Liver (tissue), 9 donors: ENCODE data around the gene LRRC71. TPM values are rescaled to one million over a fixed set of nuclear protein-coding genes. Genes with fewer than 3 reads are reported as not detected.

Source experiments
- DNase-seq: peaks from one replicate; pipeline ENCODE4 v3.0.0-alpha.2; 2017; ENCODE audit warnings: low spot score
- H3K27ac ChIP-seq, 2 donors: one replicate each; pipeline ENCODE4 v1.7.0; 2013; ENCODE audit warnings: inconsistent platforms in 2 of 2, low read length in 2 of 2, control low read depth in 1 of 2, low read depth in 1 of 2, mild to moderate bottlenecking in 1 of 2
- H3K27me3 ChIP-seq, 4 donors: one replicate each; pipeline versions ENCODE4 v1.6.1 to v1.7.0; 2013; ENCODE audit warnings: low read length in 3 of 4, inconsistent platforms in 1 of 4, mild to moderate bottlenecking in 1 of 4, moderate library complexity in 1 of 4; ENCODE audit not compliant: control insufficient read depth in 4 of 4, insufficient read depth in 4 of 4
- H3K36me3 ChIP-seq, 4 donors: one replicate each; pipeline versions ENCODE4 v1.6.1 to v1.7.0; 2013; ENCODE audit warnings: low read length in 3 of 4, mild to moderate bottlenecking in 3 of 4, low read depth in 1 of 4, moderate library complexity in 1 of 4; ENCODE audit not compliant: control insufficient read depth in 4 of 4, insufficient read depth in 3 of 4
- H3K4me1 ChIP-seq, 4 donors: one replicate each; pipeline versions ENCODE4 v1.6.1 to v1.7.0; 2013; ENCODE audit warnings: low read length in 3 of 4, mild to moderate bottlenecking in 3 of 4, moderate library complexity in 1 of 4; ENCODE audit not compliant: control insufficient read depth in 4 of 4, insufficient read depth in 4 of 4
- H3K4me3 ChIP-seq, 3 donors: one replicate each; pipeline versions ENCODE4 v1.6.1 to v1.7.0; 2013; ENCODE audit warnings: low read length in 3 of 3, control low read depth in 1 of 3, low read depth in 1 of 3, mild to moderate bottlenecking in 1 of 3
- H3K9ac ChIP-seq, 2 donors: one replicate each; pipeline ENCODE4 v1.7.0; 2013; ENCODE audit warnings: low read length in 2 of 2, mild to moderate bottlenecking in 2 of 2, moderate library complexity in 2 of 2, control low read depth in 1 of 2, low read depth in 1 of 2
- H3K9me3 ChIP-seq, 4 donors: one replicate each; pipeline versions ENCODE4 v1.6.1 to v1.7.0; 2013; ENCODE audit warnings: low read length in 3 of 4; ENCODE audit not compliant: control insufficient read depth in 4 of 4
- ATF3 ChIP-seq: IDR thresholded peaks from 2 replicates; pipeline ENCODE4 v1.6.1; 2016; ENCODE audit warnings: antibody characterized with exemption
- FOXA1 ChIP-seq: IDR thresholded peaks from 2 replicates; pipeline ENCODE4 v1.6.1; 2016; ENCODE audit warnings: antibody characterized with exemption
- FOXA2 ChIP-seq: IDR thresholded peaks from 2 replicates; pipeline ENCODE4 v1.6.1; 2016; ENCODE audit warnings: antibody characterized with exemption
- GABPA ChIP-seq, 2 donors: IDR thresholded peaks in 1 of 2; conservative IDR thresholded peaks in 1 of 2; 2 replicates each; pipeline ENCODE4 v1.6.1; 2016; ENCODE audit warnings: antibody characterized with exemption in 2 of 2, mild to moderate bottlenecking in 1 of 2, moderate library complexity in 1 of 2
- HNF4A ChIP-seq, 2 donors: conservative IDR thresholded peaks; 2 replicates each; pipeline ENCODE4 v1.6.1; 2016; ENCODE audit warnings: antibody characterized with exemption in 2 of 2, mild to moderate bottlenecking in 2 of 2
- HNF4G ChIP-seq: IDR thresholded peaks from 2 replicates; pipeline ENCODE4 v1.6.1; 2016; ENCODE audit warnings: antibody characterized with exemption
- JUND ChIP-seq, 2 donors: IDR thresholded peaks; 2 replicates each; pipeline ENCODE4 v1.6.1; 2016; ENCODE audit warnings: antibody characterized with exemption in 2 of 2
- NR2F2 ChIP-seq: IDR thresholded peaks from 2 replicates; pipeline ENCODE4 v1.6.1; 2016; ENCODE audit warnings: antibody characterized with exemption
- RAD21 ChIP-seq, 2 donors: IDR thresholded peaks; 2 replicates each; pipeline ENCODE4 v1.6.1; 2016; ENCODE audit warnings: antibody characterized with exemption in 2 of 2, mild to moderate bottlenecking in 2 of 2
- RXRA ChIP-seq, 2 donors: IDR thresholded peaks; 2 replicates each; pipeline ENCODE4 v1.6.1; 2017 to 2018; ENCODE audit warnings: antibody characterized with exemption in 2 of 2, mild to moderate bottlenecking in 1 of 2
- TAF1 ChIP-seq: conservative IDR thresholded peaks from 2 replicates; pipeline ENCODE4 v1.6.1; 2016; ENCODE audit warnings: antibody characterized with exemption, mild to moderate bottlenecking
- YY1 ChIP-seq: IDR thresholded peaks from 2 replicates; pipeline ENCODE4 v1.6.1; 2016; ENCODE audit warnings: antibody characterized with exemption, mild to moderate bottlenecking
- WGBS: extraction: QIAGEN DNeasy Blood & Tissue Kit; methylation state at CpG from one replicate; pipeline ENCODE4 v1.1.7; 2013; 5-methylcytosine and 5-hydroxymethylcytosine counted together
- polyA plus RNA-seq, 2 donors: library from polyadenylated mRNA; stranded (reverse) in 1 of 2; unstranded in 1 of 2; fragments of 200-250 nt in 1 of 2; fragments of >200 nt in 1 of 2; fragmentation: Nextera tagmentation in 1 of 2; extraction: Ambion mirVana in 1 of 2; gene quantifications; one replicate each; pipeline versions ENCODE4 v1.2.1 to v1.2.3, GENCODE V29; 2013 to 2015
- total RNA-seq, 2 donors: library from RNA; depleted of rRNA; stranded (reverse); fragments of >200 nt; gene quantifications; one replicate each; pipeline ENCODE4 v1.2.3, GENCODE V29; 2014
- TF ChIP-seq, protein P1 (sequence below): fragments of 150-350 bp; IDR thresholded peaks from 2 replicates; pipeline ENCODE4 v1.5.1; 2017; ENCODE audit warnings: improper control_type of control experiment, low read depth, low read length; ENCODE audit not compliant: missing input control
- TF ChIP-seq, protein P2 (sequence below): IDR thresholded peaks from 2 replicates; pipeline ENCODE4 v1.6.1; 2016; ENCODE audit warnings: antibody characterized with exemption, mild to moderate bottlenecking
- donor health status: healthy.
- donor health status: healthy.
- donor health status: healthy.
- donor health status: healthy.
- donor health status: healthy.

The LRRC71 gene
- total and polyA plus RNA-seq, 4 donors: 0.10 TPM; not detected in 3

DNA sequence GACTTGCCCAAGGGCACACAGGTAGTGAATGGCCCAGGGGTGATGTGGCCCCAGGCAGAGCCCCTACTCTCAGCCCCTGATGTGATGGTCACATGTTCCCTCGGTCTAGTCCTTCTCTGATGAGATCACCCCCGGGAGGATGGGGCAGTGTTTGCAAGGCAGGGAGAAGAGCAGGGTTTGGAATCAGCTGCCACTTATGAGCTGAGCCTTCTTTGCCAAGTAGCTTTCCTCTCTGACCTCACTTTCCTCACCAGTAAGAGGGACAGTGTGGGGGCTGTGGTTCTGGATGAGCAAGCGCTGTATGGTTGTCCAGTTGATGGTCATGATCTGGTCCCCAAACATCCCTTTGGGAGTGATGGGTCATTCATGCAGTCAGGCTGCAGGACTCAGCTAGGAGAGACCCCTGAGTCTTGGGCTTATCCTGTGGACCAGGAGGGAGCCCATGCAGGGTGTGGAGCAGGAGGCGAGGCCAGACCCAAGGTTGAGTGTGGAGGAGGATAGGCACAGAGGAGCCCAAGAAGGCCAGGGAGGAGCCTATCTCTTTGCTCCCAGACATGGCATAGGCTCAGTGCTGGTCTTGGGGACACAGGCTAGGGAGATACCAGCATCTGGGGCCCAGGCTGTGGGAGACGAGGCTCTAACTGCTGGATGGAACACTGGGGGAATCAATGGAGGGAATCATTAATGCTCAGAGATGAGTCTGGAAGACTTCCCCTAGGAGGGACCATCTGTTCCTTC, 42.8 kb upstream of the LRRC71 start:
- WGBS: 82% methylated on average over 5 of the region's 5 CpGs
- Histone ChIP-seq H3K27me3 (no peaks in the 10 kb centered on the region), H3K9me3 (no peaks in the 10 kb centered on the region), H3K4me1 (no peaks in the 10 kb centered on the region), H3K9ac (no peak overlapping the region), H3K36me3 (no peaks in the 10 kb centered on the region), H3K27ac (no peak overlapping the region), H3K4me3 (no peak overlapping the region)
- TF ChIP-seq ATF3 (no peak), NR2F2 (no peak), YY1 (no peak), FOXA1 (no peak), HNF4A (conservative IDR thresholded peaks at IDR 0.05) (no peak), RAD21 (IDR thresholded peaks at IDR 0.05) (no peak)
- TF ChIP-seq, protein P1, sequence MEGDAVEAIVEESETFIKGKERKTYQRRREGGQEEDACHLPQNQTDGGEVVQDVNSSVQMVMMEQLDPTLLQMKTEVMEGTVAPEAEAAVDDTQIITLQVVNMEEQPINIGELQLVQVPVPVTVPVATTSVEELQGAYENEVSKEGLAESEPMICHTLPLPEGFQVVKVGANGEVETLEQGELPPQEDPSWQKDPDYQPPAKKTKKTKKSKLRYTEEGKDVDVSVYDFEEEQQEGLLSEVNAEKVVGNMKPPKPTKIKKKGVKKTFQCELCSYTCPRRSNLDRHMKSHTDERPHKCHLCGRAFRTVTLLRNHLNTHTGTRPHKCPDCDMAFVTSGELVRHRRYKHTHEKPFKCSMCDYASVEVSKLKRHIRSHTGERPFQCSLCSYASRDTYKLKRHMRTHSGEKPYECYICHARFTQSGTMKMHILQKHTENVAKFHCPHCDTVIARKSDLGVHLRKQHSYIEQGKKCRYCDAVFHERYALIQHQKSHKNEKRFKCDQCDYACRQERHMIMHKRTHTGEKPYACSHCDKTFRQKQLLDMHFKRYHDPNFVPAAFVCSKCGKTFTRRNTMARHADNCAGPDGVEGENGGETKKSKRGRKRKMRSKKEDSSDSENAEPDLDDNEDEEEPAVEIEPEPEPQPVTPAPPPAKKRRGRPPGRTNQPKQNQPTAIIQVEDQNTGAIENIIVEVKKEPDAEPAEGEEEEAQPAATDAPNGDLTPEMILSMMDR: no peak
- peak; percentile 72 for DNase-seq

- H3K36me3 ChIP-seq: no peaks in the 10 kb centered on the region
- no peak overlapping the region for H3K9ac ChIP-seq
- no peaks in the 10 kb centered on the region for H3K27me3 ChIP-seq
- TF ChIP-seq HNF4G (no peak), TAF1 (no peak), HNF4A (conservative IDR thresholded peaks at IDR 0.05) (no peak), RXRA (IDR thresholded peaks at IDR 0.05) (no peak), FOXA2 (no peak), GABPA (IDR thresholded peaks at IDR 0.05 in 1 of 2, conservative IDR thresholded peaks at IDR 0.05 in 1 of 2) (no peak), JUND (IDR thresholded peaks at IDR 0.05) (no peak), ATF3 (no peak)
- TF ChIP-seq, protein P1: no peak
- TF ChIP-seq, protein P2, sequence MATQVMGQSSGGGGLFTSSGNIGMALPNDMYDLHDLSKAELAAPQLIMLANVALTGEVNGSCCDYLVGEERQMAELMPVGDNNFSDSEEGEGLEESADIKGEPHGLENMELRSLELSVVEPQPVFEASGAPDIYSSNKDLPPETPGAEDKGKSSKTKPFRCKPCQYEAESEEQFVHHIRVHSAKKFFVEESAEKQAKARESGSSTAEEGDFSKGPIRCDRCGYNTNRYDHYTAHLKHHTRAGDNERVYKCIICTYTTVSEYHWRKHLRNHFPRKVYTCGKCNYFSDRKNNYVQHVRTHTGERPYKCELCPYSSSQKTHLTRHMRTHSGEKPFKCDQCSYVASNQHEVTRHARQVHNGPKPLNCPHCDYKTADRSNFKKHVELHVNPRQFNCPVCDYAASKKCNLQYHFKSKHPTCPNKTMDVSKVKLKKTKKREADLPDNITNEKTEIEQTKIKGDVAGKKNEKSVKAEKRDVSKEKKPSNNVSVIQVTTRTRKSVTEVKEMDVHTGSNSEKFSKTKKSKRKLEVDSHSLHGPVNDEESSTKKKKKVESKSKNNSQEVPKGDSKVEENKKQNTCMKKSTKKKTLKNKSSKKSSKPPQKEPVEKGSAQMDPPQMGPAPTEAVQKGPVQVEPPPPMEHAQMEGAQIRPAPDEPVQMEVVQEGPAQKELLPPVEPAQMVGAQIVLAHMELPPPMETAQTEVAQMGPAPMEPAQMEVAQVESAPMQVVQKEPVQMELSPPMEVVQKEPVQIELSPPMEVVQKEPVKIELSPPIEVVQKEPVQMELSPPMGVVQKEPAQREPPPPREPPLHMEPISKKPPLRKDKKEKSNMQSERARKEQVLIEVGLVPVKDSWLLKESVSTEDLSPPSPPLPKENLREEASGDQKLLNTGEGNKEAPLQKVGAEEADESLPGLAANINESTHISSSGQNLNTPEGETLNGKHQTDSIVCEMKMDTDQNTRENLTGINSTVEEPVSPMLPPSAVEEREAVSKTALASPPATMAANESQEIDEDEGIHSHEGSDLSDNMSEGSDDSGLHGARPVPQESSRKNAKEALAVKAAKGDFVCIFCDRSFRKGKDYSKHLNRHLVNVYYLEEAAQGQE: no peak
- WGBS: 86% methylated on average over 21 of the region's 21 CpGs
- H3K9me3 ChIP-seq: no peaks in the 10 kb centered on the region
- no peak overlapping the region for H3K4me3 ChIP-seq
- no peak overlapping the region for H3K27ac ChIP-seq
- DNase-seq: no peak
- no peaks in the 10 kb centered on the region for H3K4me1 ChIP-seq
Measured at GRCh38 chr1:156879876-156880275, 40.6 kb upstream of the LRRC71 start.
